ENCODE data around the gene FOXP1.

The FOXP1 gene

GRCh38 chr3:71112576-71112975, 471.0 kb downstream of the FOXP1 start:
- no peak for DNase-seq

- DNase-seq, result no peak
Measured at GRCh38 chr3:71111784-71112440, 471.6 kb downstream of the FOXP1 start.

GRCh38 chr3:71110385-71111222, 472.9 kb downstream of the FOXP1 start:
- DNase-seq, result no peak

- no peak for DNase-seq
Measured at GRCh38 chr3:71109977-71110285, 473.6 kb downstream of the FOXP1 start.

GRCh38 chr3:71109241-71109976, 474.1 kb downstream of the FOXP1 start:
- peak in 2 of 58 donors; percentile 16 to 28 for DNase-seq

GRCh38 chr3:71107926-71108325, 475.6 kb downstream of the FOXP1 start:
- no peak for DNase-seq

GRCh38 chr3:71104976-71105375, 478.6 kb downstream of the FOXP1 start:
- no peak for DNase-seq

- no peak for DNase-seq
Measured at GRCh38 chr3:71104556-71104955, 479.0 kb downstream of the FOXP1 start.

GRCh38 chr3:71104121-71104541, 479.4 kb downstream of the FOXP1 start:
- no peak for DNase-seq

GRCh38 chr3:71103430-71103921, 480.1 kb downstream of the FOXP1 start:
- peak in 2 of 58 donors; percentile 7 to 66 for DNase-seq

GRCh38 chr3:71102111-71102983, 481.2 kb downstream of the FOXP1 start:
- no peak for DNase-seq

- no peak for DNase-seq
Measured at GRCh38 chr3:71101626-71102025, 481.9 kb downstream of the FOXP1 start.

- DNase-seq, result no peak
Measured at GRCh38 chr3:71101014-71101413, 482.5 kb downstream of the FOXP1 start.

GRCh38 chr3:71099997-71100719, 483.4 kb downstream of the FOXP1 start:
- no peak for DNase-seq

GRCh38 chr3:71097557-71097956, 486.0 kb downstream of the FOXP1 start:
- no peak for DNase-seq

- no peak for DNase-seq
Measured at GRCh38 chr3:71095511-71096291, 487.8 kb downstream of the FOXP1 start.

- no peak for DNase-seq
Measured at GRCh38 chr3:71094658-71095209, 488.8 kb downstream of the FOXP1 start.

- DNase-seq, result no peak
Measured at GRCh38 chr3:71092665-71093064, 490.9 kb downstream of the FOXP1 start.

GRCh38 chr3:71090207-71090606, 493.3 kb downstream of the FOXP1 start:
- DNase-seq, result no peak
